Nephron progenitor cell (in vitro differentiated cells): ENCODE measurements around the gene MAP3K1.
"Not testable (repeated sequence)": the region's sequence is repeated elsewhere in the genome, so short reads cannot be mapped to it uniquely, and the experiment has no call there.

Source experiments
- DNase-seq: peaks from one replicate; pipeline ENCODE4 v3.0.0; 2021
- H3K27ac Mint-ChIP-seq: 2 replicates; pipeline ENCODE4 v1.8.0; 2021; ENCODE audit warnings: mild to moderate bottlenecking, moderate library complexity, mixed read lengths
- H3K27me3 Mint-ChIP-seq: 2 replicates; pipeline ENCODE4 v1.8.0; 2021; ENCODE audit warnings: mild to moderate bottlenecking, low read depth, mixed read lengths; ENCODE audit not compliant: poor library complexity
- H3K36me3 Mint-ChIP-seq: 2 replicates; pipeline ENCODE4 v1.8.0; 2021; ENCODE audit warnings: low read depth, mixed read lengths
- H3K4me1 Mint-ChIP-seq: 2 replicates; pipeline ENCODE4 v1.8.0; 2021; ENCODE audit warnings: mixed read lengths
- H3K4me3 Mint-ChIP-seq: 2 replicates; pipeline ENCODE4 v1.8.0; 2021; ENCODE audit warnings: mild to moderate bottlenecking, moderate library complexity, mixed read lengths
- H3K9me3 Mint-ChIP-seq: 2 replicates; pipeline ENCODE4 v1.8.0; 2021; ENCODE audit warnings: mild to moderate bottlenecking, moderate library complexity, mixed read lengths
- CTCF ChIP-seq: fragments of 200-600 bp; sonication (generic); IDR thresholded peaks from 2 replicates; pipeline ENCODE4 v1.5.0; 2021; ENCODE audit warnings: antibody characterized with exemption

The MAP3K1 gene

GRCh38 chr5:56814963-56815657 is at the start of gene MAP3K1:
Gene MAP3K1 (plus strand): TSS chr5:56815549. CDS start chr5:56815574, 25 bp downstream.
- peak; percentile 85 for DNase-seq
- peak within 1 kb of the TSS; percentile 87 for H3K4me3 Mint-ChIP-seq
- H3K4me1 Mint-ChIP-seq: peaks cover 36% of the 10 kb centered on the region
- no peak for TF ChIP-seq CTCF
- peak within 1 kb of the TSS; percentile 89 for H3K27ac Mint-ChIP-seq
- H3K9me3 Mint-ChIP-seq: no peaks in the 10 kb centered on the region
- no peaks in the 10 kb centered on the region for H3K36me3 Mint-ChIP-seq
- peaks cover 16% of the 10 kb centered on the region for H3K27me3 Mint-ChIP-seq

DNA sequence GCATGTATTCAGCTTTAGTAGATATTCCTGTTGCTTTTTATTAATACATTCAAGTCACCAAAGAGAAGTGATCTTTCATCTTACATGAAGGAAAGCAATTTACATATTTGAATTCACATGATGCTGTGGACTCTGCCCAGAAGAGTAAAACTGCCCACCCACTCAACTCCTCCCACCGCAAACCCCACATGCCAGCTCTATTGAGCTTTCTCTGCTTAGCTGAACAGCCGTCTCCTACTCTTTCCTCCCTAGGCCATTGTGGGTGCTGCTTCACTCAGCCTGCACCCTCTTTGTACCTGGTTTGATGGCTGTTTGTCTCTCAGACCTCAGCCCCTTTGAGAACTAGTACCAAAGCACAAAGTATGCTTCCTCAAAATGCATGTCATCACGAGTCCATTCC is 48.4 kb upstream of the MAP3K1 start:
- peaks cover 10% of the 10 kb centered on the region for H3K4me1 Mint-ChIP-seq
- H3K36me3 Mint-ChIP-seq: no peaks in the 10 kb centered on the region
- TF ChIP-seq CTCF: no peak
- H3K4me3 Mint-ChIP-seq: no peak overlapping the region
- H3K9me3 Mint-ChIP-seq: no peaks in the 10 kb centered on the region
- H3K27me3 Mint-ChIP-seq: peaks cover 7% of the 10 kb centered on the region
- no peak overlapping the region for H3K27ac Mint-ChIP-seq
- DNase-seq: no peak

DNA sequence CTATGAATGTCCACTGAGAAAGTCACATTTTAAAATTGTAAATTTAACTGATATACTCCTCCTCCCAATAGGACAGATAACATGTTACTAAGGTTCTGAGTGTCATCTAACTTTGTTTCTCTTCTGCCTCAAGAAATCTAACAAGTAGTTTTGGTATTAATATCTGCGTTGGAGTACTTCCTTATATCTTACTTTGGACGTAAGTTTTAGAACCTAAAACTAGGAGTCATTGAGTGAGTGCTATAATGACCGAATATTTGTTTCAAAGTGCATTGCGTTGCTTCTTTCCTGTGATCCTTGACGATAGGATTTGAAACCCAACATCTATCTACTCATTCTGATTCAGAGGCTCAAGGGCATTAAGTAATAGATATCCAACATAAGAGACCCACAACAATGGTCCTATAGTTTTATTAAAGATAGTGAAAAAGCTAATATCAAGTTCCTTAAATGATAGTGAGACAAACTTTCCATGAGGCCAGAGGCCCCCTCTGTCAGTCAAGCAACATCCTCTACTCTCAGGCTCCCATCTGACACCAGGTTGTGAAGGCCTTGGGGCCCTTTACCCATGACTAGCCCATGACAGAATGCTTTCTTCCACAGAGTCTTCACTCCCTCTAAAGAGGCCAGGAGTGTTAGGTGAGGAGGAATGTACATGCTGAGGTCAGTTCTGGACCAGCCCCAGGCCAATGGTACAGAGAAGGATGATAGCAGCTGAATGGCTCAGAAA is 45.3 kb upstream of the MAP3K1 start:
- Mint-ChIP-seq H3K4me1 (no peaks in the 10 kb centered on the region), H3K27ac (no peak overlapping the region), H3K27me3 (no peaks in the 10 kb centered on the region), H3K36me3 (no peaks in the 10 kb centered on the region), H3K4me3 (no peak overlapping the region), H3K9me3 (no peaks in the 10 kb centered on the region)
- no peak for DNase-seq
- TF ChIP-seq CTCF: no peak

DNA sequence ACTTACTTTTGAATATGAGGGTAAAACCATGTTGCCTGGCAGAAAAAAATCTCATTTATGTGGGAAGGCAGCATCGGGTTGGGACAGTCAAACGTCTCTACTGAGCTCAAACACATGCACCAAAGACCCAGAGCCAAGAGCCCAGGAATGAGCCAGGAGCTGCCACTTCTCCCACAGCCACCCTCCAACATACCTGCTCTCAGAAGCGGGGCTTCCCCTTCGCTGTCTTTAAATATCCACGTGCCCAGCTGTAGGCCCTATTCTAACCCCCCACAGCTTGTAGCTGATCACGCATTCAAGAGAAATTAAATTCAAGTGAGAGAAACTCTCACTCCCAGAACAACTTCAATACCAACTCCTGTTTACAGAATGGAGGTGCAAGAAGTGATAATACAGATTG is 42.6 kb upstream of the MAP3K1 start:
- no peaks in the 10 kb centered on the region for H3K36me3 Mint-ChIP-seq
- peaks cover 11% of the 10 kb centered on the region for H3K9me3 Mint-ChIP-seq
- DNase-seq: no peak
- no peaks in the 10 kb centered on the region for H3K4me1 Mint-ChIP-seq
- no peak overlapping the region for H3K27ac Mint-ChIP-seq
- no peaks in the 10 kb centered on the region for H3K27me3 Mint-ChIP-seq
- no peak for TF ChIP-seq CTCF
- H3K4me3 Mint-ChIP-seq: no peak overlapping the region

GRCh38 chr5:56774957-56775356 is 40.4 kb upstream of the MAP3K1 start:
- Mint-ChIP-seq H3K9me3 (peaks cover 25% of the 10 kb centered on the region), H3K4me1 (no peaks in the 10 kb centered on the region), H3K36me3 (no peaks in the 10 kb centered on the region), H3K27me3 (no peaks in the 10 kb centered on the region), H3K4me3 (no peak overlapping the region), H3K27ac (no peak overlapping the region)
- DNase-seq: no peak
- TF ChIP-seq CTCF: no peak

GRCh38 chr5:56776212-56776846 is 39.0 kb upstream of the MAP3K1 start:
- not testable (repeated sequence) for H3K4me3 Mint-ChIP-seq, H3K27me3 Mint-ChIP-seq, H3K27ac Mint-ChIP-seq, DNase-seq, H3K36me3 Mint-ChIP-seq, H3K4me1 Mint-ChIP-seq
- H3K9me3 Mint-ChIP-seq: peaks cover 39% of the 10 kb centered on the region
